GM19324 (cell line): ENCODE results near the gene SLIT3.
"Not testable (repeated sequence)": the region's sequence is repeated elsewhere in the genome, so short reads cannot be mapped to it uniquely, and the experiment has no call there.

Source experiments
- ATAC-seq: cut with Tn5 transposase; IDR thresholded peaks from one replicate; pipeline ENCODE4 v1.9.1; 2021; ENCODE audit warnings: mild to moderate bottlenecking, moderate library complexity; ENCODE audit not compliant: unreplicated experiment, low FRiP score

Gene SLIT3

DNA sequence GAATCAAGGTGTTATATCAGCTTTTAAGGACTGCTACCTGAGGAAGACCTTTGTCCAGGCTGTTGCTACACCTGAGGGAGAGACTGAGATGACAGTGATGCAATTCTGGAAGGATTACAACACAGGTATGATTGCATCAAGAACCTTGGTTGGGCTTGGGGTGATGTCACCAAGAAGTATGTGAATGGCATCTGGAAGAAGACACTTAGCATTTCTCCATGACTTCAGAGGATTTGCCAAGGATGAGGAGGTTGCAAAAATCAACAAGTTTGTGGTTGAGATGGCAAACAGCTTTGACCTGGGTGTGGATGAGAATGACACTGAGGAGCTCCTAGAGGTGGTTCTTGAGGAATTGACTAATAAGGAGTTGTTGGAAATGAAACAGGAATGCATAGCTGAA, 653.9 kb downstream of the SLIT3 start:
- no peak for ATAC-seq

DNA sequence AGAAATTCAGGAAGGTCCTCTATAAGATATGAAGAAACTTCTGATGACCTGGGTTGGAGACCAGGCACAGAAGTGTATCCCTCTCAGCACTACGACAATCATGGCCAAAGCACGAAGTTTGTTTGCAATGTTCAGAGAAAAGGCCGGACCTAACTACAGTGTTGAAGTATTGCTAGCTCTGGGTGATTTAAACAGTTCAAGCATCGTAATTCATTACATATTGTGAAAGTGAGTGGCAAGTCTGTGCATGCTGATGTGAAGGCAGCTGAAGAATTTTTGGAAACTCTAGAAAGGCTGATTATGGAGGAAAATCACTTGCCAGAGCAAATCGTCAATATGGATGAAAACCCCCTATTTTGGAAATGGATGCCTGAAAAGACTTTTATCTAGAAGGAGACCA, 654.6 kb downstream of the SLIT3 start:
- no peak for ATAC-seq

DNA sequence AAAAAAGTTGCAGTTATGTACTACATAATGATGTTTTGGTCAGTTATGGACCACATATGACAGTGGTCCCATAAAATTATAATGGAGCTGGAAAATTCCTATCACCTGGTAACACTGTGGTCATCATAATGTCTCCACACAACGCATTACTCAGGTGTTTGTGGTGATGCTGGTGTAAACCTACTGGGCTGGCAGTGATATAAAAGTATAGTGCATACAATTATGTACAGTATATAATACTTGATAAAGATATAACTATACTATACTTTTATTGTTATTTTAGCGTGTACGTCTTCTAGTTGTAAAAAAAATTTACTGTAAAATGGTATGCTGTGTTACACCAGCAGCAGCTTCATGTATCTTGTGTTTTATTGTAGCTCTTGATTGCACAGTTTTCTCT, 655.7 kb downstream of the SLIT3 start:
- no peak for ATAC-seq

DNA sequence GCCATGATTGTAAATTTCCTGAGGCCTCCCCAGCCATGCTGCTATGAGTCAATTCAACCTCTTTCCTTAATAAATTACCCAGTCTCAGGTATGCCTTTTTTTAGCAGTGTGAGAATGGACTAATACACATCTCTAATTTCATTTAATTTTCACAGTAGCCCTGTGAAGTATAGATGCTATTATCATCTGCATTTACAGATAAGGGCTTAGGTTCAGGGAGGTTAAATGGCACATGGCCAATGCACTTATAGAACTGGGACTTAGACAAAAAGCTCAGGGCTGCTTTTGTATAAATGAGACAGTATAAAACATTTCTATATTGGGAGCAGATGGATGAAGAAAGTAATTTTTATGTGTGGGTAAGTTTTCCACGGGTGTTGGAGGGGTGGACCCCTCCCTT, 658.9 kb downstream of the SLIT3 start:
- no peak for ATAC-seq

DNA sequence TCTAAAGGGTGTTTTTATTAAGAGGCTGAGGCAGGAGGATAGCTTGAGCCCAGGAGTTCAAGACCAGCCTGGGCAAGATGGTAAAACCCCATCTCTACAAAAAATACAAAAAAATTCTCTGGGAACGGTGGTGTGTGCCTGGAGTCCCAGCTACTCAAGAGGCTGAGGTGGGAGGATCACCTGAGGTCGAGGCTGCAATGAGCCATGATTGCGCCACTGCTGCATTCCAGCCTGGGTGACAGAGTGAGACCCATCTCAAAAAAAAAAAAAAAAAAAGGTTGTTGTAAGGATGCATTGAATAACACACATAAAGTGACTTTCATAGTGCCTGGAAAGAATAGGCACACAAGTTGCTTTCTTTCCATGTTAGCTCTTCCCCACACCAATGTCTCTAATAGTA, 662.1 kb downstream of the SLIT3 start:
- ATAC-seq: not testable (repeated sequence)

DNA sequence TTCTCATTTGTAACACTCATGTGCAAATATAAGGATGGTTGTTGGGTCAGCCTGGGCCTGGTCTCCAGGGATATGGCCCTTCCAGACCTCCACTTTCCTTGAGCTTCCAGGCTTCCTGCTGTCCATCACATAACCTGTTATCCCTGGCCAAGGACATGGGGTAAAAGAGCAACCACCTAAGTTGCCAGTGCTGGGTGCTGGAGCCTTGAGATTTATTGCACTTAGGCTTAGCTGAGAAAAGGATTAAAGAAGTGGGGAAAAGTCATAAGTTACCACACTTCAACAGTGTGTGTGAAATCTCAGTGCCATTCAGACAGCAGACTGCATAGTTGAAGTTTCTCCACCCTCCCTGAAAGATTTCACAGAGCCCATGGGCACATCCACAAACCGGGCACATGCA, 663.1 kb downstream of the SLIT3 start:
- ATAC-seq: no peak

DNA sequence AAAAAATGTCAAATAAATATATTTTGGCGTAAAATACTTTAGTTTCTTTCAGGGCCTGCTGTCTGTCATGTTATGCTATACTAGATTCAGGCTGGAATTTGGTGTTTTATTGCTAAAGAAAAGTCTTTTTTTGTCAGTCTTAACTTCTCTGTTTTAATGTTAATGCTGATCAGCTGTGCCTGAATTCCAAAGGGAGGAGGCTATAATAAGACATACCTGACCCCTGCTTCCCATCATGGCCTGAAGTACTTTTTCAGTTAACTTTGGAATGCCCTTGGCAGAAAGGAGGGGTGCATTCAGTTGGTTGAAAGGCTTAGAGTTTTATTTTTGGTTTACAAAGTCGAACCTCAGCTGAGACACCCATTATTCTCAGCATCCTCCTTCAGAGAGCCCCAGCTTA, 663.7 kb downstream of the SLIT3 start:
- no peak for ATAC-seq

DNA sequence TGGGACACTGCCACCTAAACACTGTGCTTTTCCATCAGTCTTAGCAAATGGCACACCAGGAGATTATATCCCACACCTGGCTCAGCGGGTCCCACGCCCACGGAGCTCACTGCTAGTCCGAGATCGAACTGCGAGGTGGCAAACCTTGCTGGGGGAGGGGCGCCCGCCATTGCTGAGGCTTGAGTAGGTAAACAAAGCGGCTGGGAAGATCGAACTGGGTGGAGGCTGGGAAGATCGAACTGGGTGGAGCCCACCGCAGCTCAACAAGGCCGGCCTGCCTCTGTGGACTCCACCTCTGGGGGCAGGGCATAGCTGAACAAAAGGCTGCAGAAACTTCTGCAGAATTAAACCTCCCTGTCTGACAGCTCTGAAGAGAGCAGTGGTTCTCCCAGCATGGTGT, 670.0 kb downstream of the SLIT3 start:
- ATAC-seq: not testable (repeated sequence)

DNA sequence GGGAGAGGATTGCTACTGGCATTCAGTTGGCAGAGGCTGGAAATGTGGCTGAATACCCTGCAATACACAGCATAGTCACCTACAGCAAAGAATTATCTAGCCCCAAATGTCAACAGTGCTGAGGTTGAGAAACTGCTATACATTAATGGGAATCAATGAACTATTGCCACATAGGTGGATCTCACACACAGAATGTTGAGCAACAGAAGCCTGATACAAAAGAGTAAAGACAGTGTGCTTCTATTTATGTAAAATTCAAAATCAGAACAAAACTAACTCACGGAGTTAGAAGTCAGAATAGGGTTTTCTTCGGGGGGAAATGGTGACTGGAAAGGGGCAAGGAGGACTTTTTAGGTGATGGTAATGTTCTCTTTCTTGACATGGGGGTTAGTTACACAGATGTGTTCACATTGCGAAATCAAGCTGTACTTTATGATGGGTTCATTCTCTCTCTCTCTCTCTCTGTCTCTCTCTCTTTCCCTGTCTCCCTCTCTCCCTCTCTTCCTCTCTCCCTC, 676.0 kb downstream of the SLIT3 start:
- no peak for ATAC-seq

DNA sequence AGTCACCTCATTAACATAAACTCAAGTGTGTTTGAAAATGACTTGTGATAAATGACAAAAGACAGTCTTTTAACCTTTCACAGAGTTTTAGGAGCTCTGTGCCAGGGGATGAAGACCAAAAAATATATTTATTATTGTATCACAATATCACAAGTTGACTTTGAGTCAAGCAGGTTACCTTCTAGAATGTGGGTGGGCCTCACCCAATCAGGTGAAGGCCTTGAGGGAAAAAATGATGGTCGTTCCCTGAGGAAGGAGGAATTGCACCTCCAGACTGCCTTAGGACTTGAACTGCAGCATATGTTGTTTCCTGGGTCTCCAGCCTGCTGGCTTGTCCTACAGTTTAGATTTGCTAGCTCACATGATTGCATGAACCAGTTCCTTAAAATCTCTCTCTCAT, 680.1 kb downstream of the SLIT3 start:
- no peak for ATAC-seq

DNA sequence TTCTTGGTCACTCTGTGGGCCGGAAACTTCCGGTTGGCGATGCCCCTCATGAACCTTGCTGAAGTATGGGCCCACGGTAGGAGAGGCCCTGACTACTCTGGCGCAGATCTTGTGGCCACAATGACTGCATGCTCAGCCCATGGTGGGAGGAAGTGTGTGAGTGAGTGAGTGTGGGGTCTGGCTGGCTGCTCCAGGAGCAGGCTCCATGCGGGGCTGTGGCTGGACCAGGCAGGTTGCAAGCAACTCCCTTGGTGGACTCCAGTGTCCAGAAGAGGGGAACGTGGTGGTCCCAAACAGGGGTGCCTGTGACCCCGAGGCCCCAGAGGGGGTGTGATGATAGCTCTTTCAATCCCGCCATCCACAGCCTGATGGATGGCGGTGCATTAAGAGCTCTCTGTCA, 686.3 kb downstream of the SLIT3 start:
- ATAC-seq: no peak

DNA sequence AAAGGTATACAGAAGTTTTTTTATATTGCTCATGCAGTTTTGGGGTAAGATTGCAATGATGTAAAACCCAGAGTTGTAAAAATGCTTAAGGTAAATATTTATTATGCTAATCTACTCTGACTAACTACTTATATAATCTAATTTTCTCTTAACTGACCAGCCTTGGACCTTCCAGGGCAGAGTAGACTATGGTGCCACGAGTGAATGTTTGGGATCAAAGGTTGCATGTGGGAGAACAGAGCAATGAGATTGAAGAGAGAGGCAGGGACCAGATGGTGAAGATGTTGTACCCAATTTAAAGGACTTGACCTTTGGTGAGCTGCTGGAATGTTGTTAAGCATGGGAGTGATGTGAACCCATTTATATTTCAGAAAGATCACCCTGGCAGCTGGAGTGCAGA, 686.9 kb downstream of the SLIT3 start:
- ATAC-seq: no peak

DNA sequence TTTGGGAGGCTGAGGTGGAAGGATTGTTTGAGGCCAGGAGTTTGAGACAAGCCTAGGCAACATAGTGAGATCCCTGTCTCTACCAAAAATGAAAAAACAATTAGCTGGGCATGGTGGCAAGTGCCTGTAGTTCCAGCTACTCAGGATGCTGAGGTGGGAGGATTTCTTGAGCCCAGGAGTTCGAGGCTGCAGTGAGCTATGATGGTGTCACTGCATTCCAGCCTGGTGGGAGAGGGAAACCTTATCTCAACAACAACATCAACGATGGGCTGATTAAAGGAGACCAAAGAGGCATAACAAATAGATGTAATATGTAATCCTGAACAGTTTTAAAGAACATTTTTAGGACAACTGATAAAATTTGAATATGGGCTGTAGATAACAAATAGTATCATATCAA, 687.5 kb downstream of the SLIT3 start:
- ATAC-seq: no peak

DNA sequence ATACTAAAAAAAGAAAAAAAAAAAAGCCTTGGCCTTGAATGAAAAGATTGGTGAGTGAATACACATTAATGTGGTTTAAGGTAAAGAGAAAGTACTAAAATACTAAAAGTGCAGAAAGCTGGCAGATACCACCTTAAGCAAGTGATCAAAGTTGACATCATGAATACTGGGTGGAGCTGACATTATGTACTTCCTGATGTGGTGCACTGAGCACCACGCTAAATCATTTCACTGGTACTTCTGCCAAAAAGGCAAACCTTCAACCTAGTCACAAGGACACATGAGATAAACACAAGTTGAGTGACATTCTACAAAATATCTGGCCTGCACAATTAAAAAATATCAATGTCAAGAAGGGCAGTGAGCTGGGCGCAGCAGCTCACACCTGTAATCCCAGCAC, 687.9 kb downstream of the SLIT3 start:
- ATAC-seq: no peak

DNA sequence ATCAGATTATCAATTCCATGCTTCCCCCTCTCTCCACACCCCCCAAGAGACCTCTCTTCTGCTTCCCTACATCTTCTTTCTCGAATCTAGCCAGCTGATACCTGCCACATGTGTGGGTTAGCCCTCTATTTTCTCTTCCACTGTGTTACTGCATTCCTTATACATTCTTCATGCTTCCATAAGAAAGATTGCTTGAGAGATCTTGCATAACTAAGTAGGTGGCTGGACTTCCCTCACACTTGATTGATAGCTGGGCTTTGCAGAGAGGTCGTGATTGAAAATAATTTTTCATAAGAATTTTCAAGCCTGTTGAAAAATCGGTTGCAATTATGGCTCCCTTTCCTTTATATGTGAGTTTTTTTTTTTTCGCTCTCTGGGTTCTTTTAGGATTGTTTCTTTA, 688.8 kb downstream of the SLIT3 start:
- no peak for ATAC-seq
